GM18499 (cell line): Measurements from ENCODE around the gene FAM193B.
"Not testable (repeated sequence)": the region's sequence is repeated elsewhere in the genome, so short reads cannot be mapped to it uniquely, and the experiment has no call there.

ENCODE experiments used
- ATAC-seq: cut with Tn5 transposase; IDR thresholded peaks from one replicate; pipeline ENCODE4 v1.9.1; 2021; ENCODE audit warnings: moderate number of reproducible peaks; ENCODE audit not compliant: insufficient read depth, unreplicated experiment

The FAM193B gene

GRCh38 chr5:177490992-177491391, 63.4 kb downstream of the FAM193B start:
- no peak for ATAC-seq

- ATAC-seq: no peak
Observed at GRCh38 chr5:177490311-177490991, 63.9 kb downstream of the FAM193B start.

- no peak for ATAC-seq
Observed at GRCh38 chr5:177489119-177489716, 65.1 kb downstream of the FAM193B start.

- no peak for ATAC-seq
Observed at GRCh38 chr5:177487975-177488374, 66.4 kb downstream of the FAM193B start.

- ATAC-seq: no peak
Observed at GRCh38 chr5:177487144-177487543, 67.2 kb downstream of the FAM193B start.

GRCh38 chr5:177486256-177486655, 68.1 kb downstream of the FAM193B start:
- no peak for ATAC-seq

- not testable (repeated sequence) for ATAC-seq
Observed at GRCh38 chr5:177485753-177486152, 68.6 kb downstream of the FAM193B start.

GRCh38 chr5:177484902-177485549, 69.3 kb downstream of the FAM193B start:
- ATAC-seq: no peak

- no peak for ATAC-seq
Observed at GRCh38 chr5:177483994-177484901, 70.1 kb downstream of the FAM193B start.

- ATAC-seq: no peak
Observed at GRCh38 chr5:177483042-177483441, 71.3 kb downstream of the FAM193B start.

GRCh38 chr5:177482359-177482795, 72.0 kb downstream of the FAM193B start:
- ATAC-seq: no peak

GRCh38 chr5:177479774-177480173, 74.6 kb downstream of the FAM193B start:
- ATAC-seq: no peak

- ATAC-seq: no peak
Observed at GRCh38 chr5:177478711-177479646, 75.4 kb downstream of the FAM193B start.

GRCh38 chr5:177477701-177478477, 76.5 kb downstream of the FAM193B start:
- no peak for ATAC-seq

- ATAC-seq: no peak
Observed at GRCh38 chr5:177476531-177477233, 77.7 kb downstream of the FAM193B start.

GRCh38 chr5:177475563-177476427, 78.6 kb downstream of the FAM193B start:
- ATAC-seq: no peak

GRCh38 chr5:177474846-177475562, 79.4 kb downstream of the FAM193B start:
- no peak for ATAC-seq
